Activated naive CD4-positive, alpha-beta T cell treated with anti-CD3 and anti-CD28 coated beads, Interleukin-2, amount 50 U/mL, for 72 hours (primary cell): ENCODE results near the gene ANAPC13. TPM values are rescaled to one million over a fixed set of nuclear protein-coding genes. Genes with fewer than 3 reads are reported as not detected.
A peak's percentile ranks its signal among the peaks of the same experiment; 100 is the strongest.

Experiments
- ATAC-seq, 2 donors: fragments of 150-1000 bp; cut with Tn5 transposase; 2 replicates each; pipeline ENCODE4 v1.10.0; 2021; ENCODE audit warnings: mild to moderate bottlenecking in 2 of 2, moderate library complexity in 2 of 2
- DNase-seq, 2 donors: peaks; one replicate each; pipeline ENCODE4 v3.0.0; 2021 to 2022; ENCODE audit warnings: low spot score in 2 of 2
- H3K27ac Mint-ChIP-seq, 2 donors: one replicate each; pipeline ENCODE4 v1.8.0; 2022; ENCODE audit warnings: mild to moderate bottlenecking in 2 of 2, mixed read lengths in 2 of 2
- H3K36me3 Mint-ChIP-seq, 2 donors: one replicate each; pipeline ENCODE4 v1.8.0; 2022; ENCODE audit warnings: mixed read lengths in 2 of 2
- H3K9me3 Mint-ChIP-seq, 2 donors: one replicate each; pipeline ENCODE4 v1.8.0; 2022; ENCODE audit warnings: mixed read lengths in 2 of 2
- total RNA-seq, 2 donors: library from RNA; stranded (reverse); gene quantifications; one replicate each; pipeline ENCODE4 v1.2.3, GENCODE V29; 2022

ANAPC13 gene, protein sequence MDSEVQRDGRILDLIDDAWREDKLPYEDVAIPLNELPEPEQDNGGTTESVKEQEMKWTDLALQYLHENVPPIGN
- total RNA-seq: 10 to 100 TPM; 31.8 to 68.0 TPM

DNA sequence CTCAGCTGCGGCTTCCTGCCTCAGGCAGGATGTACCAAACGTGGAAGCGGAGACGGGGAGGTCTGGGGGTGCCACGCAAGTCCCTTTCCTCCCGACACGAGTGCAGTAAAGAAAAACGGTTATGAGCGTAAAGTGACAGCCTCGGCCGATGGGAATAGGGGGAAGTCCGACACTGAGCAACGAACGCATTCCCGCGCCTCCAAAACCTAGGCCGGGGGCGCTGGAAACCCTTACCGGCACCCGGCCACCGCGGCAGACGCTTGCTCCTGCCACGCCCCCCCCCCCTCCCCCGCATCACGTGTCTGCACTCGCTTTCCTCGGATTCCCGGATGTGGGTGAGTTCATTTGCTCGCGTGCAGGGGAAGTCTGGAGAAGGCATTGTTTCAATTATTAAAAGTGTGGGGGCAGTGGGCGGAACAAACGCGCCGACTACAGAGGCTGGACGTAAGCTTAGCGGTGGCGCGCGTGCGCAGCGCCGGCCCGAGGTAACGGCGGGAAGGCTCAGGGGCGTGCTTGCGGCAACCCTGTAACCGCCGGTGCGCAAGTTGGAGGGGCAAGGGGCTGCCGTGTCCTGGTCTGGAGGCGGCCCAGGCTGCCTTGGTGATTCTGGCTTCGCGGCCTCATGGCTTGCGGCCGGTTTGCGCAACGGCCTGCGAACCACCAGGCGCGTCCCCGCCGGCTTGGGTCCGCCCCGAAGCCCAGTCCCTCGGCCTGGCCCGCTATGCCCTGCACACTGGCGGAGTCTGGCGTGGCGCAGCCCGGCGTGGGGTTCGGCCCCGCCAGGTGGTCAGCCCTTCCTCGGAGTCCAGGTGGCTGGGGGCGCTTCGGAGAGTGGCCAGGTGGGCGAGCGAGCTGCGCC, at the start of gene ANAPC13, which contains the start of gene CEP63:
ANAPC13 (minus strand) TSS at position 268 of the 859 bp plus-strand sequence. CDS start 3,081 bp downstream, outside the sequence.
CEP63 (plus strand) TSS at position 340 of the 859 bp plus-strand sequence. CDS start 9,264 bp downstream, outside the sequence.
- DNase-seq: peak; percentile 84 to 97
- Mint-ChIP-seq H3K27ac (peak within 1 kb of the TSS; percentile 98 to 99), H3K9me3 (no peaks in the 10 kb centered on the region), H3K36me3 (peaks cover 26 to 48% of the 10 kb centered on the region in 2 donors)
- peak; percentile 71 to 89 for ATAC-seq

DNA sequence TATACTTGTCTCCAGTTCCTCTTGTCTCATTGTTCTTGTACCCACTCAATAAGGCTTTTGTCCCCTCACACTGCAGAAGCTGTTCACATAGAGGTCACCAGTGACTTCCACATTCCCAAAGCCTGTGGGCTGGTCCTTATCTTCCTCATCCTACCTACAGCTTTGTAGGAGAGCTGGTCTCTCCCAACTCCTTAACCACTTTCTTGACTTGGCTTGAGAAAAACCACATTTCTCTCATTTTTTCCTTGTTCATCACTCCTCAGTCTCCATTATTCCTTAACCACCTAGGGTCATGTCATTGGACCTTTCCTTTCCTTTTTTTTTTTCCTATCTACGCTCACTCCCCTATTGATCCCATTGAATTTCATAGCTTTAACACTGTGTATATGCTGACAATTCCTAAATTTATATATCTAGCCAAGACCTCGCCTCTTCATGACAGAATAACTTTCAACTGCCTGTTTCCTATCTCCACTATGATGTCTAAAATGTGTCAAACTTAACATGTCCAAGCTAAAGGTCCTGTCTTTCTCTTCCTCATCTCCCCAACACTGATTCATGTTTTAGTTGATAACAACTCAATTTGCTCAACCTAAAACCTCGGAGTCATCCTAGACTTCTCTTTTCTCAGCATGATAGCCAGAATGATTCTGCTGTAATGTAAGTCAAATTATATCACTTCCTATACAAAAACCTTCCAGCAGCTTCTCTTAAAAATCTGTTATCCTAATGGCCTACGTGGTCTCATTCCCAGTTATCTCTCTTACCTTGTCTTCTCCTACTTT, 49.6 kb upstream of the ANAPC13 start:
- no peak overlapping the region for H3K27ac Mint-ChIP-seq
- no peak for ATAC-seq

GRCh38 chr3:134533493-134533892, 47.7 kb upstream of the ANAPC13 start:
- ATAC-seq (no peak), DNase-seq (no peak)
- Mint-ChIP-seq H3K27ac (no peak overlapping the region), H3K9me3 (no peaks in the 10 kb centered on the region), H3K36me3 (no peaks in the 10 kb centered on the region)

More for the DNA sequence above, 49.6 kb upstream of the ANAPC13 start:
- no peak for DNase-seq
- Mint-ChIP-seq H3K9me3 (no peaks in the 10 kb centered on the region), H3K36me3 (no peaks in the 10 kb centered on the region)

GRCh38 chr3:134527538-134528186, 41.9 kb upstream of the ANAPC13 start:
- ATAC-seq (no peak), DNase-seq (no peak)
- H3K36me3 Mint-ChIP-seq: peaks cover 37 to 40% of the 10 kb centered on the region in 2 donors
- H3K27ac Mint-ChIP-seq: no peak overlapping the region
- peaks cover 32 to 39% of the 10 kb centered on the region in 2 donors for H3K9me3 Mint-ChIP-seq

DNA sequence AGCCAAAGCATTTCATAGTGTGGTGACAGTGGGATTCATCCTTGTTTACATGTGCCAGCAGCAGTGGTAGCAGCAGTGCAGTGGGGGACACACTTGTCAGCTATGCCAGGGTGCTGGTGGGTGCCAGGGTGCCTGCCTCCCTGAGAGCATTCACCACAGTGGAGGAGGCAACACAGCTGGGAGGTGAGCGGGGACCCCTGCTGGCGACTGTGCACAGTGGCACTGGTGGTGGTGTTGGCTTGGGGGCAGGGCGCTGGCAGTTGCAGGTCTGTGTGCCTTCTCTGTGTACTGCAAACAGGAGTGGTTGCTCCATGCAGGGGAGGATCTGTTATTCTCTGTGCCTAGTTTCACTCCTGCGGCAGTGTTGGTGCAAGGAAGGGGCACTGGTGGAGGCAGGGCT, 41.3 kb upstream of the ANAPC13 start:
- Mint-ChIP-seq H3K36me3 (peaks cover 43 to 46% of the 10 kb centered on the region in 2 donors), H3K9me3 (peaks cover 36 to 45% of the 10 kb centered on the region in 2 donors), H3K27ac (no peak overlapping the region)
- peak in 1 of 2 donors; percentile 28 for ATAC-seq
- DNase-seq: peak in 1 of 2 donors; percentile 11

GRCh38 chr3:134526319-134526718, 40.5 kb upstream of the ANAPC13 start:
- no peak for DNase-seq
- no peak for ATAC-seq
- Mint-ChIP-seq H3K36me3 (peaks cover 47 to 50% of the 10 kb centered on the region in 2 donors), H3K9me3 (peaks cover 39 to 50% of the 10 kb centered on the region in 2 donors), H3K27ac (no peak overlapping the region)

GRCh38 chr3:134525293-134525692, 39.5 kb upstream of the ANAPC13 start:
- no peak for DNase-seq
- Mint-ChIP-seq H3K36me3 (peaks cover 50 to 51% of the 10 kb centered on the region in 2 donors), H3K27ac (no peak overlapping the region), H3K9me3 (peaks cover 39 to 51% of the 10 kb centered on the region in 2 donors)
- no peak for ATAC-seq

- peaks cover 39 to 57% of the 10 kb centered on the region in 2 donors for H3K9me3 Mint-ChIP-seq
- ATAC-seq (no peak), DNase-seq (no peak)
- no peak overlapping the region for H3K27ac Mint-ChIP-seq
- peaks cover 53 to 62% of the 10 kb centered on the region in 2 donors for H3K36me3 Mint-ChIP-seq
Observed at GRCh38 chr3:134522541-134522940, 36.8 kb upstream of the ANAPC13 start.

DNA sequence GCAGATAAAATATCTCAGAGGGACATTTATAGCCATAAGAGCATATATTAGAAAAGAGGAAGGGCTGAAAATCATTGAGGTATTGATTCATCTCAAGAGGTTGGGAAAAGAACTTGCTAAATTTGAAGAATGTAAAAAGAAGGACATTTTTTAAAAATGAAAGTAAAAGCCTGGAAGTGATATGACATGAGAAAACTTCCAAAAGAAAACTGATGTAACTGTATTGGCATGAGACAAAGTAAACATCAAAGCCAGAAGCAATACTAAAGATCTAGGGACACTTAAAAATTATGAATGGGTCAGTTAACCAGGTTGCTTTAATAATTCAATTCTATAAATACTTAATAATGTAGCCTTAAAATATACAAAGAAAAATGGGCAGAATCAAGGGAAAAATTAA, 32.0 kb upstream of the ANAPC13 start:
- Mint-ChIP-seq H3K36me3 (peaks cover 32 to 41% of the 10 kb centered on the region in 2 donors), H3K9me3 (peaks cover 13 to 24% of the 10 kb centered on the region in 2 donors), H3K27ac (no peak overlapping the region)
- no peak for ATAC-seq
- no peak for DNase-seq

DNA sequence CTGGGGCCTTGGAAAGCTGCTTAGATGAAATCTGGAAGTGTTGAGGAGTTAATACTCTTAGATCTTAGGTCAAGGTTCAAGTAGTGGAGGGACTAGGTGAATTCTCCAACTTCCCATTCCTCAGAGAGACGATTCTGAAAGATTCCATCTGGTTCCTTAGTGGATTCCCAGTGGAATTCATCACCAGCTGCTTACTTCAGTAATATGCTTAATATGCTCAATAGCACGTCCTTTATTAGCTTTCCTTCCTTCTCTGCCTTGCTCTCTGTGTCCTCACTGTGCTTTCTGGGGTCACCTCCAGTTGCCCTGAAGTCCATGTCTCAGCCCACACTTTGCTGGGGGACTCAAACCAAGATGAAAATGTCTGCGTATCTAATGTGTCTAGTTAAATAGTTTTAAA, 31.1 kb upstream of the ANAPC13 start:
- peaks cover 23 to 32% of the 10 kb centered on the region in 2 donors for H3K36me3 Mint-ChIP-seq
- ATAC-seq (no peak), DNase-seq (no peak)
- no peak overlapping the region for H3K27ac Mint-ChIP-seq
- H3K9me3 Mint-ChIP-seq: peaks cover 5 to 16% of the 10 kb centered on the region in 2 donors

GRCh38 chr3:134511500-134511899, 25.7 kb upstream of the ANAPC13 start:
- Mint-ChIP-seq H3K36me3 (peaks cover 31 to 46% of the 10 kb centered on the region in 2 donors), H3K27ac (no peak overlapping the region), H3K9me3 (peaks cover 0 to 6% of the 10 kb centered on the region in 2 donors)
- DNase-seq (no peak), ATAC-seq (no peak)

GRCh38 chr3:134505485-134505884, 19.7 kb upstream of the ANAPC13 start:
- no peak overlapping the region for H3K27ac Mint-ChIP-seq
- DNase-seq (no peak), ATAC-seq (no peak)
- H3K36me3 Mint-ChIP-seq: peaks cover 61 to 74% of the 10 kb centered on the region in 2 donors
- peaks cover 16 to 34% of the 10 kb centered on the region in 2 donors for H3K9me3 Mint-ChIP-seq

- ATAC-seq: no peak
- peaks cover 69 to 79% of the 10 kb centered on the region in 2 donors for H3K36me3 Mint-ChIP-seq
- no peak overlapping the region for H3K27ac Mint-ChIP-seq
- H3K9me3 Mint-ChIP-seq: peaks cover 16 to 39% of the 10 kb centered on the region in 2 donors
- DNase-seq: no peak
Observed at GRCh38 chr3:134504132-134504531, 18.3 kb upstream of the ANAPC13 start.

DNA sequence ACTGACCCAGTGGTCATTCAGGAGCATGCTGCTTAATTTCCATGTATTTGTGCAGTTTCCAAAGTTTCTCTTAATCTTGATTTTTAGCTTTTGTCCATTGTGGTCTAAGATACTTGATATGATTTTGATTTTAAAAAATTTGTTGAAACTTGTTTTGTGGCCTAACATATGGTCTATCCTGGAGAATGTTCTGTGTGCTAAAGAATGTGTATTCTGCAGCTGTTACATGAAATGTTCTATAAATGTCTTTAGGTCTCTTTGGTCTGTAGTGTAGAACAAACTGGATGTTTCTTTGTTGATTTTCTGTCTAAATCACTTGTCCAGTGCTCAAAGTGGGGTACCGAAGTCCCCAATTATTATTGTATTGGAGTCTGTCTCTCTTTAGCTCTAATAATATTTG, 17.5 kb upstream of the ANAPC13 start:
- ATAC-seq (no peak), DNase-seq (no peak)
- Mint-ChIP-seq H3K9me3 (peaks cover 16 to 39% of the 10 kb centered on the region in 2 donors), H3K27ac (no peak overlapping the region), H3K36me3 (peaks cover 64 to 79% of the 10 kb centered on the region in 2 donors)

DNA sequence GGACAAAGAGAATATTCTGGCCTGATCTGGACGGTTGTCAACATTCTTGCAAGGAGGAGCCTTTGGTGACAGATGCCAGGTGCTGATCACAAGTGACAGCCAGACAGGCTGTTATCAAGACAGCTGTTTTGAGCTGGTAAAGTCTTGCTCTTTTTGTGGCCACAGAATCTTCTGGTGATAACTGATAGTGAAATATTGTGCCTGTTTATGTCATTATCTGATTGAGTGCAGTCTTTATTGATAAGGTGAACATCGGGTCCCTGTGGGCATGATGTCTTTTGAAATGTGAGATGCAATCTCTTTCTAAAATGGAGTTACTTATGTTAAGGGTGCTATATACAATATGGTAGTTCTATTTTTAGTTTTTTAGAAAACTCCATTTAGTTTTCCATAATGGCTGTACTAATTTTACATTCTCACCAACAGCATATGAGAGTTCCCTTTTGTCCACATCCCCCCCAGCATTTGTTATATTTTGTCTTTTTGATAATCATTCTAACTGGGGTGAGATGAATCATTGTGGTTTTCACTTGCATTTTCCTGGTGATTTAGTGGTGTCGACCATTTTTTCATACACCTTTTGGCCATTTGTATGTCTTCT, 10.8 kb upstream of the ANAPC13 start:
- DNase-seq (no peak), ATAC-seq (peak; percentile 63 to 75)
- Mint-ChIP-seq H3K27ac (peak overlapping the region in 1 of 2 donors; percentile 1), H3K36me3 (peaks cover 41 to 60% of the 10 kb centered on the region in 2 donors), H3K9me3 (peaks cover 0 to 5% of the 10 kb centered on the region in 2 donors)

- DNase-seq (no peak), ATAC-seq (no peak)
- H3K27ac Mint-ChIP-seq: peak overlapping the region in 1 of 2 donors; percentile 1
- H3K9me3 Mint-ChIP-seq: peaks cover 0 to 5% of the 10 kb centered on the region in 2 donors
- peaks cover 36 to 54% of the 10 kb centered on the region in 2 donors for H3K36me3 Mint-ChIP-seq
Observed at GRCh38 chr3:134495980-134496379, 10.2 kb upstream of the ANAPC13 start.
